GM18498 (cell line): ENCODE results near the gene DNAJC15.
"Not testable (repeated sequence)": the region's sequence is repeated elsewhere in the genome, so short reads cannot be mapped to it uniquely, and the experiment has no call there.

Source experiments
- ATAC-seq: cut with Tn5 transposase; IDR thresholded peaks from one replicate; pipeline ENCODE4 v1.9.1; 2021; ENCODE audit warnings: mild to moderate bottlenecking, moderate library complexity; ENCODE audit not compliant: unreplicated experiment

DNAJC15 gene

GRCh38 chr13:43023289-43023963 lies at the start of gene DNAJC15:
Gene DNAJC15 (plus strand): TSS chr13:43023586. CDS start chr13:43023627, 41 bp downstream.
- ATAC-seq, result peak; percentile 89

GRCh38 chr13:42976066-42976465 lies 47.3 kb upstream of the DNAJC15 start:
- no peak for ATAC-seq

GRCh38 chr13:42977219-42977659 lies 46.1 kb upstream of the DNAJC15 start:
- no peak for ATAC-seq

GRCh38 chr13:42981317-42981716 lies 42.1 kb upstream of the DNAJC15 start:
- no peak for ATAC-seq

- no peak for ATAC-seq
Measured at GRCh38 chr13:42981853-42982252, 41.5 kb upstream of the DNAJC15 start.

GRCh38 chr13:42984026-42984425 lies 39.4 kb upstream of the DNAJC15 start:
- no peak for ATAC-seq

- no peak for ATAC-seq
Measured at GRCh38 chr13:42984691-42985090, 38.7 kb upstream of the DNAJC15 start.

- no peak for ATAC-seq
Measured at GRCh38 chr13:42985312-42986175, 37.8 kb upstream of the DNAJC15 start.

- no peak for ATAC-seq
Measured at GRCh38 chr13:42986176-42986574, 37.2 kb upstream of the DNAJC15 start.

GRCh38 chr13:42990291-42991232 lies 32.8 kb upstream of the DNAJC15 start:
- no peak for ATAC-seq

- not testable (repeated sequence) for ATAC-seq
Measured at GRCh38 chr13:42991233-42991897, 32.0 kb upstream of the DNAJC15 start.

GRCh38 chr13:42991898-42992763 lies 31.3 kb upstream of the DNAJC15 start, which contains the start of gene EPSTI1:
Gene EPSTI1 (minus strand): TSS chr13:42992241. CDS start chr13:42992165, 76 bp downstream.
- ATAC-seq, result peak; percentile 81

GRCh38 chr13:42992764-42993122 lies 30.6 kb upstream of the DNAJC15 start:
- peak; percentile 22 for ATAC-seq

GRCh38 chr13:42994878-42995277 lies 28.5 kb upstream of the DNAJC15 start:
- no peak for ATAC-seq

GRCh38 chr13:42996584-42996983 lies 26.8 kb upstream of the DNAJC15 start:
- ATAC-seq, result no peak

- peak; percentile 34 for ATAC-seq
Measured at GRCh38 chr13:42997381-42997780, 26.0 kb upstream of the DNAJC15 start.

- no peak for ATAC-seq
Measured at GRCh38 chr13:42999491-42999890, 23.9 kb upstream of the DNAJC15 start.

GRCh38 chr13:43000676-43001075 lies 22.7 kb upstream of the DNAJC15 start:
- no peak for ATAC-seq

- ATAC-seq, result no peak
Measured at GRCh38 chr13:43002021-43002420, 21.4 kb upstream of the DNAJC15 start.
